BLaER1 treated with 17β-estradiol and CSF1 and Interleukin-3, amounts not matched to agents 10 nM and 100 nM (cell line): ENCODE measurements around the gene VILL.

Experiments used
- H3K27ac ChIP-seq, 11 experiments: shearing (Covaris generic); formaldehyde crosslinking; 2 replicates each; pipeline ENCODE4 v1.8.1; 2022
- H3K27me3 ChIP-seq, 11 experiments: shearing (Covaris generic); formaldehyde crosslinking; 2 replicates each; pipeline ENCODE4 v1.8.1; 2022
- H3K36me3 ChIP-seq, 11 experiments: shearing (Covaris generic); formaldehyde crosslinking; 2 replicates each; pipeline ENCODE4 v1.8.1; 2022
- H3K4me1 ChIP-seq, 10 experiments: shearing (Covaris generic); formaldehyde crosslinking; 2 replicates each; pipeline ENCODE4 v1.8.1; 2022
- H3K4me2 ChIP-seq, 11 experiments: shearing (Covaris generic); formaldehyde crosslinking; 2 replicates each; pipeline ENCODE4 v1.8.1; 2022
- H3K4me3 ChIP-seq, 10 experiments: shearing (Covaris generic); formaldehyde crosslinking; 2 replicates each; pipeline ENCODE4 v1.8.1; 2022
- H3K9ac ChIP-seq, 11 experiments: shearing (Covaris generic); formaldehyde crosslinking; 2 replicates each; pipeline ENCODE4 v1.8.1; 2022
- H3K9me3 ChIP-seq, 11 experiments: shearing (Covaris generic); formaldehyde crosslinking; replicated peaks in 1 of 11; 2 replicates each; pipeline ENCODE4 v1.8.1; 2022
- H4K20me1 ChIP-seq, 11 experiments: shearing (Covaris generic); formaldehyde crosslinking; 2 replicates each; pipeline ENCODE4 v1.8.1; 2022
- Cebpa-rat ChIP-seq, 11 experiments: shearing (Covaris generic); IDR thresholded peaks; 2 replicates each; pipeline ENCODE4 v1.8.1; 2022

The VILL gene

GRCh38 chr3:37999836-38000235 is 9.2 kb downstream of the VILL start:
- Histone ChIP-seq H3K4me1 (peaks cover 33 to 72% (median 47%) of the 10 kb centered on the region in 10 experiments), H3K27me3 (no peaks in the 10 kb centered on the region), H3K9ac (peak overlapping the region in 6 of 11 experiments; percentile 8 to 32 (median 20); a peak in 4 of 22 replicates), H3K4me2 (peak overlapping the region in 3 of 11 experiments; percentile 61 to 85 (median 80); a peak in 5 of 22 replicates), H3K9me3 (no peaks in the 10 kb centered on the region), H3K4me3 (no peak overlapping the region), H3K27ac (peak overlapping the region in 1 of 11 experiments; percentile 21; a peak in 1 of 22 replicates), H3K36me3 (peaks cover 0 to 78% (median 62%) of the 10 kb centered on the region in 11 experiments; a peak in 19 of 22 replicates), H4K20me1 (peaks cover 0 to 32% (median 13%) of the 10 kb centered on the region in 11 experiments; a peak in 16 of 22 replicates)
- TF ChIP-seq Cebpa-rat (IDR thresholded peaks at IDR 0.05), result no peak

- Histone ChIP-seq H3K36me3 (peaks cover 0 to 81% (median 67%) of the 10 kb centered on the region in 11 experiments; a peak in 19 of 22 replicates), H3K9me3 (no peaks in the 10 kb centered on the region), H3K4me3 (no peak overlapping the region), H3K27me3 (no peaks in the 10 kb centered on the region), H3K4me2 (peak overlapping the region in 3 of 11 experiments; percentile 61 to 85 (median 80); a peak in 5 of 22 replicates), H3K4me1 (peaks cover 27 to 67% (median 42%) of the 10 kb centered on the region in 10 experiments), H3K27ac (peak overlapping the region in 2 of 11 experiments; percentile 21; a peak in 2 of 22 replicates), H4K20me1 (peaks cover 0 to 37% (median 18%) of the 10 kb centered on the region in 11 experiments; a peak in 16 of 22 replicates), H3K9ac (peak overlapping the region in 5 of 11 experiments; percentile 11 to 32 (median 19); a peak in 6 of 22 replicates)
- TF ChIP-seq Cebpa-rat (IDR thresholded peaks at IDR 0.05), result no peak
These were observed 9.8 kb downstream of the VILL start for GRCh38 chr3:38000242-38000916.

- H3K27ac ChIP-seq, result peak overlapping the region in 1 of 11 experiments; percentile 21; a peak in 2 of 22 replicates
- H3K36me3 ChIP-seq, result peaks cover 5 to 81% (median 67%) of the 10 kb centered on the region in 11 experiments; a peak in 19 of 22 replicates
- H3K4me3 ChIP-seq, result no peak overlapping the region
- peak overlapping the region in 1 of 11 experiments; percentile 85; a peak in 1 of 22 replicates for H3K4me2 ChIP-seq
- H3K9me3 ChIP-seq, result no peaks in the 10 kb centered on the region
- H3K27me3 ChIP-seq, result no peaks in the 10 kb centered on the region
- no peak for TF ChIP-seq Cebpa-rat (IDR thresholded peaks at IDR 0.05)
- H3K9ac ChIP-seq, result peak overlapping the region in 4 of 11 experiments; percentile 5 to 32 (median 22); a peak in 2 of 22 replicates
- peaks cover 21 to 60% (median 35%) of the 10 kb centered on the region in 10 experiments for H3K4me1 ChIP-seq
- peaks cover 0 to 43% (median 20%) of the 10 kb centered on the region in 11 experiments; a peak in 16 of 22 replicates for H4K20me1 ChIP-seq
These were observed 10.4 kb downstream of the VILL start for GRCh38 chr3:38000965-38001455.

GRCh38 chr3:38001456-38002081 is 11.0 kb downstream of the VILL start:
- Histone ChIP-seq H3K27me3 (no peaks in the 10 kb centered on the region), H4K20me1 (peaks cover 0 to 49% (median 20%) of the 10 kb centered on the region in 11 experiments; a peak in 16 of 22 replicates), H3K4me2 (no peak overlapping the region), H3K9me3 (no peaks in the 10 kb centered on the region), H3K4me3 (no peak overlapping the region), H3K9ac (peak overlapping the region in 2 of 11 experiments; percentile 5 to 32; a peak in 1 of 22 replicates), H3K27ac (peak overlapping the region in 1 of 11 experiments; percentile 21; a peak in 1 of 22 replicates), H3K4me1 (peaks cover 15 to 55% (median 30%) of the 10 kb centered on the region in 10 experiments), H3K36me3 (peaks cover 11 to 81% (median 67%) of the 10 kb centered on the region in 11 experiments; a peak in 20 of 22 replicates)
- no peak for TF ChIP-seq Cebpa-rat (IDR thresholded peaks at IDR 0.05)

GRCh38 chr3:38002291-38002876 is 11.8 kb downstream of the VILL start:
- H3K4me2 ChIP-seq, result no peak overlapping the region
- no peaks in the 10 kb centered on the region for H3K9me3 ChIP-seq
- no peak overlapping the region for H3K4me3 ChIP-seq
- peaks cover 19 to 80% (median 70%) of the 10 kb centered on the region in 11 experiments; a peak in 21 of 22 replicates for H3K36me3 ChIP-seq
- TF ChIP-seq Cebpa-rat (IDR thresholded peaks at IDR 0.05), result no peak
- peaks cover 15 to 50% (median 26%) of the 10 kb centered on the region in 10 experiments for H3K4me1 ChIP-seq
- peak overlapping the region in 5 of 11 experiments; percentile 6 to 57 (median 16); a peak in 4 of 22 replicates for H3K9ac ChIP-seq
- H3K27ac ChIP-seq, result no peak overlapping the region
- no peaks in the 10 kb centered on the region for H3K27me3 ChIP-seq
- peaks cover 0 to 55% (median 20%) of the 10 kb centered on the region in 11 experiments; a peak in 16 of 22 replicates for H4K20me1 ChIP-seq

GRCh38 chr3:38002940-38003339 is 12.4 kb downstream of the VILL start:
- Histone ChIP-seq H3K4me1 (peaks cover 12 to 46% (median 22%) of the 10 kb centered on the region in 10 experiments), H3K9me3 (no peaks in the 10 kb centered on the region), H3K36me3 (peaks cover 25 to 80% (median 74%) of the 10 kb centered on the region in 11 experiments), H3K27me3 (no peaks in the 10 kb centered on the region), H4K20me1 (peaks cover 0 to 61% (median 20%) of the 10 kb centered on the region in 11 experiments; a peak in 17 of 22 replicates), H3K4me3 (no peak overlapping the region), H3K4me2 (peak overlapping the region in 2 of 11 experiments; percentile 46 to 73; a peak in 5 of 22 replicates), H3K27ac (0 out of 22 replicates have a peak overlapping the region, but pooled peaks of 1 of the 11 experiments have one; percentile 7), H3K9ac (peak overlapping the region in 5 of 11 experiments; percentile 6 to 57 (median 16); a peak in 8 of 22 replicates)
- TF ChIP-seq Cebpa-rat (IDR thresholded peaks at IDR 0.05), result no peak

- Histone ChIP-seq H3K27ac (peak overlapping the region in 1 of 11 experiments; percentile 41; a peak in 1 of 22 replicates), H3K27me3 (no peaks in the 10 kb centered on the region), H3K4me1 (peaks cover 7 to 41% (median 17%) of the 10 kb centered on the region in 10 experiments), H3K36me3 (peaks cover 29 to 82% (median 74%) of the 10 kb centered on the region in 11 experiments), H3K9ac (peak overlapping the region in 4 of 11 experiments; percentile 15 to 57 (median 39); a peak in 5 of 22 replicates), H3K4me2 (peak overlapping the region in 2 of 11 experiments; percentile 46 to 73; a peak in 5 of 22 replicates), H4K20me1 (peaks cover 0 to 65% (median 20%) of the 10 kb centered on the region in 11 experiments; a peak in 17 of 22 replicates), H3K9me3 (no peaks in the 10 kb centered on the region), H3K4me3 (no peak overlapping the region)
- TF ChIP-seq Cebpa-rat (IDR thresholded peaks at IDR 0.05), result no peak
These were observed 12.8 kb downstream of the VILL start for GRCh38 chr3:38003371-38003816.
